Right renal cortex interstitium (tissue), 3 donors: ENCODE results near the gene HNRNPLL. TPM values are rescaled to one million over a fixed set of nuclear protein-coding genes. Genes with fewer than 3 reads are reported as not detected.

Experiments
- DNase-seq, 3 donors: peaks; one replicate each; pipeline ENCODE4 v3.0.0-alpha.2; 2013; ENCODE audit warnings: low read depth in 3 of 3, low spot score in 2 of 3
- polyA plus RNA-seq, 3 donors: library from polyadenylated mRNA; unstranded; fragments of 120-200 nt; gene quantifications; one replicate each; pipeline ENCODE4 v1.2.1, GENCODE V29; 2013; ENCODE audit not compliant: insufficient read length in 3 of 3

Gene HNRNPLL
- polyA plus RNA-seq, 3 donors, result 74.0 to 88.9 (median 85.6) TPM

GRCh38 chr2:38598200-38598990, 4.3 kb downstream of the HNRNPLL start:
- no peak for DNase-seq

- DNase-seq, result no peak
These were observed 5.6 kb downstream of the HNRNPLL start for GRCh38 chr2:38597115-38597514.

GRCh38 chr2:38596229-38596628, 6.5 kb downstream of the HNRNPLL start:
- DNase-seq, result no peak

GRCh38 chr2:38592951-38593350, 9.8 kb downstream of the HNRNPLL start:
- no peak for DNase-seq

- no peak for DNase-seq
These were observed 11.6 kb downstream of the HNRNPLL start for GRCh38 chr2:38591152-38591551.

GRCh38 chr2:38590053-38590452, 12.7 kb downstream of the HNRNPLL start:
- no peak for DNase-seq

GRCh38 chr2:38586931-38587330, 15.8 kb downstream of the HNRNPLL start:
- DNase-seq, result no peak

- no peak for DNase-seq
These were observed 17.8 kb downstream of the HNRNPLL start for GRCh38 chr2:38584881-38585280.

- no peak for DNase-seq
These were observed 18.7 kb downstream of the HNRNPLL start for GRCh38 chr2:38583994-38584393.

- DNase-seq, result no peak
These were observed 19.2 kb downstream of the HNRNPLL start for GRCh38 chr2:38583524-38583923.

- DNase-seq, result peak in 2 of 3 donors; percentile 60 to 69
These were observed 21.3 kb downstream of the HNRNPLL start for GRCh38 chr2:38581193-38582147.

GRCh38 chr2:38580115-38580636, 22.6 kb downstream of the HNRNPLL start:
- no peak for DNase-seq

GRCh38 chr2:38578832-38579231, 23.9 kb downstream of the HNRNPLL start:
- no peak for DNase-seq

GRCh38 chr2:38574278-38574677, 28.4 kb downstream of the HNRNPLL start:
- DNase-seq, result no peak

GRCh38 chr2:38572167-38572566, 30.6 kb downstream of the HNRNPLL start:
- DNase-seq, result no peak

GRCh38 chr2:38571193-38571592, 31.5 kb downstream of the HNRNPLL start:
- no peak for DNase-seq

- DNase-seq, result no peak
These were observed 33.8 kb downstream of the HNRNPLL start for GRCh38 chr2:38568724-38569436.

- no peak for DNase-seq
These were observed 37.4 kb downstream of the HNRNPLL start for GRCh38 chr2:38565333-38565732.

- DNase-seq, result no peak
These were observed 41.0 kb downstream of the HNRNPLL start for GRCh38 chr2:38561691-38562090.

GRCh38 chr2:38560092-38560491, 42.6 kb downstream of the HNRNPLL start:
- DNase-seq, result no peak

GRCh38 chr2:38557981-38558380, 44.7 kb downstream of the HNRNPLL start:
- no peak for DNase-seq
